Measurements from ENCODE around the gene HMCN2. TPM values are rescaled to one million over a fixed set of nuclear protein-coding genes. Genes with fewer than 3 reads are reported as not detected.

The HMCN2 gene
- total RNA-seq, 4 donors from 2014 or later: 9.1 to 38.6 (median 12.5) TPM

DNA sequence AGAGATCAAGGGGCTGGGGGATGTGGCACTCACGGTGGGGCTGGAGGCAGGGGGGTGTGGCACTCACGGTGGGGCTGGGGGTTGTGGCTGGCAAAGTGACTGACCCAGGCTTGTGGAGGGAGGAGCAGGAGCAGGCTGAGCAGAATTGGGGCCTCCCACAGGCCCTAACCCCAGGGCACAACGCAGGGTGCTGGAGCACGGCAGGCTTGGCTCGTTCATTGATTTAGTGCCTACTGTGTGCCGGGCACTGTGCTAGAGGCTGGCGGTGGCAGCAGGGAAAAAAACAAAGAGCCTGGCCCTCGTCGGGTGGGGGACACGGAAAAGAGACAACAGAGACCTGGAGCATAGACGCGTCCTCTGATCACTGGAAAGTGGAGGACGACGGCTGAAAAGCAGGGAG lies 80.9 kb downstream of the HMCN2 start:
- H3K27me3 ChIP-seq: no peaks in the 10 kb centered on the region
- H3K9me3 ChIP-seq: no peaks in the 10 kb centered on the region
- H3K27ac ChIP-seq (replicated peaks in 1 of 4): no peak overlapping the region
- WGBS: 86% methylated on average over 13 of the region's 14 CpGs
- no peak for DNase-seq (ENCODE audit: extremely low spot score)
- no peak for TF ChIP-seq EP300 (IDR thresholded peaks at IDR 0.05)
- no peak for TF ChIP-seq POLR2A (IDR thresholded peaks at IDR 0.05; ENCODE audit: low read depth)
- TF ChIP-seq, protein P1, sequence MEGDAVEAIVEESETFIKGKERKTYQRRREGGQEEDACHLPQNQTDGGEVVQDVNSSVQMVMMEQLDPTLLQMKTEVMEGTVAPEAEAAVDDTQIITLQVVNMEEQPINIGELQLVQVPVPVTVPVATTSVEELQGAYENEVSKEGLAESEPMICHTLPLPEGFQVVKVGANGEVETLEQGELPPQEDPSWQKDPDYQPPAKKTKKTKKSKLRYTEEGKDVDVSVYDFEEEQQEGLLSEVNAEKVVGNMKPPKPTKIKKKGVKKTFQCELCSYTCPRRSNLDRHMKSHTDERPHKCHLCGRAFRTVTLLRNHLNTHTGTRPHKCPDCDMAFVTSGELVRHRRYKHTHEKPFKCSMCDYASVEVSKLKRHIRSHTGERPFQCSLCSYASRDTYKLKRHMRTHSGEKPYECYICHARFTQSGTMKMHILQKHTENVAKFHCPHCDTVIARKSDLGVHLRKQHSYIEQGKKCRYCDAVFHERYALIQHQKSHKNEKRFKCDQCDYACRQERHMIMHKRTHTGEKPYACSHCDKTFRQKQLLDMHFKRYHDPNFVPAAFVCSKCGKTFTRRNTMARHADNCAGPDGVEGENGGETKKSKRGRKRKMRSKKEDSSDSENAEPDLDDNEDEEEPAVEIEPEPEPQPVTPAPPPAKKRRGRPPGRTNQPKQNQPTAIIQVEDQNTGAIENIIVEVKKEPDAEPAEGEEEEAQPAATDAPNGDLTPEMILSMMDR (IDR thresholded peaks at IDR 0.05): no peak
- no peak for TF ChIP-seq POLR2AphosphoS5 (IDR thresholded peaks at IDR 0.05)
- H3K4me3 ChIP-seq: no peak overlapping the region
- intact Hi-C loops (cut with DNase I): no loop called here
- peaks cover 0 to 10% (median 2%) of the 10 kb centered on the region in 4 donors for H3K36me3 ChIP-seq
- H3K4me1 ChIP-seq: peaks cover 0 to 21% (median 13%) of the 10 kb centered on the region in 4 donors

- DNase-seq (ENCODE audit: extremely low spot score): no peak
- WGBS: 78% methylated on average over 6 of the region's 14 CpGs
- H3K4me1 ChIP-seq: peaks cover 0 to 19% (median 13%) of the 10 kb centered on the region in 4 donors
- intact Hi-C loops (cut with DNase I): no loop called here
- H3K4me3 ChIP-seq: no peak overlapping the region
- no peak overlapping the region for H3K27ac ChIP-seq (replicated peaks in 1 of 4)
- TF ChIP-seq EP300 (IDR thresholded peaks at IDR 0.05): no peak
- TF ChIP-seq POLR2A (IDR thresholded peaks at IDR 0.05; ENCODE audit: low read depth): no peak
- TF ChIP-seq, protein P1 (IDR thresholded peaks at IDR 0.05): no peak
- peaks cover 0 to 10% (median 2%) of the 10 kb centered on the region in 4 donors for H3K36me3 ChIP-seq
- no peaks in the 10 kb centered on the region for H3K9me3 ChIP-seq
- no peaks in the 10 kb centered on the region for H3K27me3 ChIP-seq
Observed at GRCh38 chr9:130347036-130347435, 81.5 kb downstream of the HMCN2 start.

DNA sequence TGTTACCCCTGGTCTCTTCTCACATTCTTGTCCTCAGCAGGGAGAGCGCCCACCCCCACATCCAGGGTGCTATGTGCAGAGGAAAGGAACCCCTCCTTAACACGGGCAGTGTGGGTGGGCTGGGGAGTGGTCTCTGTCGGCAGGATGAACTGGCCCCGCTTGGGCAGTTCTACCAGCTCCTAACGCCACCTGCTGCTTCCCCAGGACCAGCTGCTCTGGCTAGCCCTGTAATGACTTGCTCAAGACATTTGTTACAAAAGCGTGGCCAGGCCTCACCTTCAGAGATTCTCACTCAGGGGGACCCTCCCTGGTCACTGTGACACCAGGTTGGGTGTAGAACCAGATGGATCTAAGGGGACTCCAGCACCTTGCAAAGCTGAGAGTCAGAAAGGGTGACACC lies 82.4 kb downstream of the HMCN2 start:
- Histone ChIP-seq H3K4me3 (no peak overlapping the region), H3K36me3 (peaks cover 0 to 10% (median 2%) of the 10 kb centered on the region in 4 donors), H3K27ac (replicated peaks in 1 of 4) (no peak overlapping the region), H3K4me1 (peaks cover 0 to 10% (median 9%) of the 10 kb centered on the region in 4 donors), H3K9me3 (no peaks in the 10 kb centered on the region), H3K27me3 (no peaks in the 10 kb centered on the region)
- DNase-seq (ENCODE audit: extremely low spot score): no peak
- intact Hi-C loops (cut with DNase I): no loop called here
- WGBS: 57% methylated on average over 5 of the region's 6 CpGs
- TF ChIP-seq POLR2AphosphoS5 (IDR thresholded peaks at IDR 0.05) (no peak), EP300 (IDR thresholded peaks at IDR 0.05) (no peak), POLR2A (IDR thresholded peaks at IDR 0.05; ENCODE audit: low read depth) (no peak)
- TF ChIP-seq, protein P1 (IDR thresholded peaks at IDR 0.05): no peak

GRCh38 chr9:130348341-130348740 lies 82.8 kb downstream of the HMCN2 start:
- 84% methylated on average over 10 of the region's 21 CpGs for WGBS
- Histone ChIP-seq H3K36me3 (peaks cover 0 to 14% (median 2%) of the 10 kb centered on the region in 4 donors), H3K27me3 (no peaks in the 10 kb centered on the region), H3K4me3 (no peak overlapping the region), H3K9me3 (no peaks in the 10 kb centered on the region), H3K4me1 (peaks cover 0 to 6% (median 4%) of the 10 kb centered on the region in 4 donors), H3K27ac (replicated peaks in 1 of 4) (no peak overlapping the region)
- no peak for DNase-seq (ENCODE audit: extremely low spot score)
- TF ChIP-seq, protein P1 (IDR thresholded peaks at IDR 0.05): no peak
- TF ChIP-seq POLR2A (IDR thresholded peaks at IDR 0.05; ENCODE audit: low read depth): no peak
- TF ChIP-seq POLR2AphosphoS5 (IDR thresholded peaks at IDR 0.05): no peak
- TF ChIP-seq EP300 (IDR thresholded peaks at IDR 0.05): no peak
- intact Hi-C loops (cut with DNase I): no loop called here

DNA sequence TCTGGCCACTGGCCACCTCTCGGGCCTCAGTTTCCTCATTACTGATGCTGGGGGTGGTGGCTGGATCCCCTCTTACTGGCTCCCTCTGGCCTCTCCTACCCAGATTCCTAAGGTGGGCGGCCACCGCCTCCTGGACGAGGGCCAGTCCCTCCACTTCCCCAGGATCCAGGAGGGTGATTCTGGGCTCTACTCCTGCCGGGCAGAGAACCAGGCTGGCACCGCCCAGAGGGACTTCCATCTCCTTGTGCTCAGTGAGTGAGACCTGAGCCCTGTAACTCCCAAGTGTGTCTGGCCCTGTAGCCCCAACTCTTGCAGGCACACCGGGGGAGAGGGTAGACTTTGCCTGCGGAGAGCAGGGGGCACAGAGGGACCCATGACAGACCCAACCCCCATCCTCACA lies 83.3 kb downstream of the HMCN2 start:
- Histone ChIP-seq H3K4me3 (no peak overlapping the region), H3K27ac (replicated peaks in 1 of 4) (no peak overlapping the region), H3K9me3 (no peaks in the 10 kb centered on the region), H3K4me1 (peaks cover 0 to under 1% (median 0%) of the 10 kb centered on the region in 4 donors), H3K27me3 (no peaks in the 10 kb centered on the region), H3K36me3 (peaks cover 0 to 17% (median 4%) of the 10 kb centered on the region in 4 donors)
- TF ChIP-seq, protein P1 (IDR thresholded peaks at IDR 0.05): no peak
- TF ChIP-seq POLR2A (IDR thresholded peaks at IDR 0.05; ENCODE audit: low read depth) (no peak), EP300 (IDR thresholded peaks at IDR 0.05) (no peak), POLR2AphosphoS5 (IDR thresholded peaks at IDR 0.05) (no peak)
- WGBS: 73% methylated on average over 7 of the region's 8 CpGs
- intact Hi-C loops (cut with DNase I): no loop called here
- no peak for DNase-seq (ENCODE audit: extremely low spot score)

Measured in esophagus muscularis mucosa (tissue), 4 donors.